ENCODE results near the gene MYO5A.

DNA sequence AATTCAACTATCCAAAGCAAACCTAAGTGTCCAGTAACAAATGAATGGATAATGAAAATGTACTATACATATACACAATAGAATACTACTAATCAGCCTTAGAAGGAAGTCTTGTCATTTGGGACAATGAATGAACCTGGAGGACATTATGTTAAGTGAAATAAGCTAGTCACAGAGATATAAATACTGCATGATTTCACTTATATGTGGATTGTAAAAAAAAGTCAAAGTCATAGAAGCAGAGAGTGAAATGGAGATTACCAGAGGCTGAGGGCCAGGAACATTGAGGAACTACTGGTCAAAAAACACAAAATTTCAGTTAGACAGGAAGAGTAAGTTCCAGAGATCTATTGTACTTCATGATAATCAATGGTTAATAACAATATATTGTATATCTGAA lies 33.6 kb downstream of the MYO5A start:
- TF ChIP-seq POLR2A (IDR thresholded peaks at IDR 0.05; ENCODE audit: low read length) (no peak), GATA1 (IDR thresholded peaks at IDR 0.05; ENCODE audit: low read depth, low read length) (no peak)

All from erythroblast (primary cell).